ENCODE data around the gene POU2F3. TPM values are rescaled to one million over a fixed set of nuclear protein-coding genes. Genes with fewer than 3 reads are reported as not detected.
A peak's percentile ranks its signal among the peaks of the same experiment; 100 is the strongest.

POU2F3 gene
- total and polyA plus RNA-seq, 7 donors, result not detected

- H3K4me1 ChIP-seq, result peaks cover 9% of the 10 kb centered on the region
- intact Hi-C loops (cut with DNase I), result no loop called here
- DNase-seq, result no peak
- WGBS, 3 donors, result 70 to 89% (median 84%) methylated on average over 2 of the region's 2 CpGs
- H3K27ac ChIP-seq, result no peak overlapping the region
- no peaks in the 10 kb centered on the region for H3K9me3 ChIP-seq
- H3K36me3 ChIP-seq (ENCODE audit: insufficient read depth in 1 of 2, low read depth in 1 of 2), result no peaks in the 10 kb centered on the region
- no peak for ATAC-seq
- H3K27me3 ChIP-seq (ENCODE audit: insufficient read depth in 3 of 3, low read length in 2 of 3), result peaks cover 0 to 21% (median 3%) of the 10 kb centered on the region in 3 donors
- H3K4me3 ChIP-seq, result peak overlapping the region; percentile 68
- TF ChIP-seq CTCF (IDR thresholded peaks at IDR 0.05), result no peak
Measured at GRCh38 chr11:120212926-120213325, 27.0 kb upstream of the POU2F3 start.

GRCh38 chr11:120214581-120214980 is 25.4 kb upstream of the POU2F3 start:
- 77 to 91% (median 83%) methylated on average over 7 of the region's 7 CpGs for WGBS, 3 donors
- TF ChIP-seq CTCF (IDR thresholded peaks at IDR 0.05), result no peak
- Histone ChIP-seq H3K27me3 (ENCODE audit: insufficient read depth in 3 of 3, low read length in 2 of 3) (peaks cover 0 to 6% (median 3%) of the 10 kb centered on the region in 3 donors), H3K4me3 (no peak overlapping the region), H3K9me3 (no peaks in the 10 kb centered on the region), H3K4me1 (peaks cover 8% of the 10 kb centered on the region), H3K36me3 (ENCODE audit: insufficient read depth in 1 of 2, low read depth in 1 of 2) (no peaks in the 10 kb centered on the region), H3K27ac (no peak overlapping the region)
- no peak for ATAC-seq
- intact Hi-C loops (cut with DNase I), result no loop called here
- no peak for DNase-seq

- ATAC-seq (no peak), DNase-seq (peak in 1 of 2 donors; percentile 65)
- intact Hi-C loops (cut with DNase I), result no loop called here
- no peaks in the 10 kb centered on the region for H3K36me3 ChIP-seq (ENCODE audit: insufficient read depth in 1 of 2, low read depth in 1 of 2)
- TF ChIP-seq CTCF (IDR thresholded peaks at IDR 0.05), result no peak
- H3K4me1 ChIP-seq, result no peaks in the 10 kb centered on the region
- WGBS, 3 donors, result 68 to 80% (median 70%) methylated on average over 5 of the region's 5 CpGs
- no peaks in the 10 kb centered on the region for H3K9me3 ChIP-seq
- H3K4me3 ChIP-seq, result no peak overlapping the region
- H3K27me3 ChIP-seq (ENCODE audit: insufficient read depth in 3 of 3, low read length in 2 of 3), result peaks cover 0 to 2% (median 0%) of the 10 kb centered on the region in 3 donors
- peak overlapping the region; percentile 36 for H3K27ac ChIP-seq
Measured at GRCh38 chr11:120215634-120216033, 24.3 kb upstream of the POU2F3 start.

- no peaks in the 10 kb centered on the region for H3K36me3 ChIP-seq (ENCODE audit: insufficient read depth in 1 of 2, low read depth in 1 of 2)
- no peak overlapping the region for H3K4me3 ChIP-seq
- WGBS, 3 donors, result 82 to 90% (median 86%) methylated on average over 8 of the region's 8 CpGs
- intact Hi-C loops (cut with DNase I), result no loop called here
- no peak for ATAC-seq
- H3K4me1 ChIP-seq, result no peaks in the 10 kb centered on the region
- H3K27me3 ChIP-seq (ENCODE audit: insufficient read depth in 3 of 3, low read length in 2 of 3), result no peaks in the 10 kb centered on the region
- DNase-seq, result no peak
- no peak overlapping the region for H3K27ac ChIP-seq
- no peak for TF ChIP-seq CTCF (IDR thresholded peaks at IDR 0.05)
- no peaks in the 10 kb centered on the region for H3K9me3 ChIP-seq
Measured at GRCh38 chr11:120216426-120217102, 23.4 kb upstream of the POU2F3 start.

GRCh38 chr11:120217526-120217925 is 22.4 kb upstream of the POU2F3 start:
- WGBS, 3 donors, result 68 to 80% (median 68%) methylated on average over 12 of the region's 12 CpGs
- H3K9me3 ChIP-seq, result no peaks in the 10 kb centered on the region
- H3K27ac ChIP-seq, result no peak overlapping the region
- H3K4me1 ChIP-seq, result no peaks in the 10 kb centered on the region
- intact Hi-C loops (cut with DNase I), result no loop called here
- TF ChIP-seq CTCF (IDR thresholded peaks at IDR 0.05), result no peak
- ATAC-seq (no peak), DNase-seq (no peak)
- no peak overlapping the region for H3K4me3 ChIP-seq
- no peaks in the 10 kb centered on the region for H3K36me3 ChIP-seq (ENCODE audit: insufficient read depth in 1 of 2, low read depth in 1 of 2)
- no peaks in the 10 kb centered on the region for H3K27me3 ChIP-seq (ENCODE audit: insufficient read depth in 3 of 3, low read length in 2 of 3)
